HG03439 (cell line): ENCODE results near the gene MGAT5.
"Not testable (repeated sequence)": the region's sequence is repeated elsewhere in the genome, so short reads cannot be mapped to it uniquely, and the experiment has no call there.

Experiments used
- ATAC-seq: cut with Tn5 transposase; IDR thresholded peaks from one replicate; pipeline ENCODE4 v1.9.1; 2021; ENCODE audit warnings: mild to moderate bottlenecking, moderate library complexity; ENCODE audit not compliant: unreplicated experiment

Gene MGAT5

GRCh38 chr2:134276381-134277172, 22.7 kb downstream of the MGAT5 start:
- no peak for ATAC-seq

GRCh38 chr2:134277223-134277622, 23.4 kb downstream of the MGAT5 start:
- ATAC-seq, result no peak

- no peak for ATAC-seq
Observed at GRCh38 chr2:134278553-134278952, 24.7 kb downstream of the MGAT5 start.

- no peak for ATAC-seq
Observed at GRCh38 chr2:134279417-134279816, 25.5 kb downstream of the MGAT5 start.

GRCh38 chr2:134280231-134280630, 26.4 kb downstream of the MGAT5 start:
- no peak for ATAC-seq

GRCh38 chr2:134280726-134281125, 26.9 kb downstream of the MGAT5 start:
- ATAC-seq, result no peak

GRCh38 chr2:134281815-134282419, 28.0 kb downstream of the MGAT5 start:
- ATAC-seq, result no peak

GRCh38 chr2:134282629-134283400, 28.9 kb downstream of the MGAT5 start:
- ATAC-seq, result peak; percentile 96

- no peak for ATAC-seq
Observed at GRCh38 chr2:134283661-134284060, 29.8 kb downstream of the MGAT5 start.

GRCh38 chr2:134284119-134284670, 30.3 kb downstream of the MGAT5 start:
- no peak for ATAC-seq

- peak; percentile 45 for ATAC-seq
Observed at GRCh38 chr2:134287323-134287722, 33.5 kb downstream of the MGAT5 start.

GRCh38 chr2:134288814-134289213, 34.9 kb downstream of the MGAT5 start:
- no peak for ATAC-seq

GRCh38 chr2:134289225-134289624, 35.4 kb downstream of the MGAT5 start:
- ATAC-seq, result no peak

GRCh38 chr2:134290358-134290757, 36.5 kb downstream of the MGAT5 start:
- ATAC-seq, result no peak

- no peak for ATAC-seq
Observed at GRCh38 chr2:134292514-134292913, 38.6 kb downstream of the MGAT5 start.

GRCh38 chr2:134293719-134294537, 40.1 kb downstream of the MGAT5 start:
- ATAC-seq, result no peak

GRCh38 chr2:134294598-134294997, 40.7 kb downstream of the MGAT5 start:
- not testable (repeated sequence) for ATAC-seq

- ATAC-seq, result no peak
Observed at GRCh38 chr2:134295441-134295840, 41.6 kb downstream of the MGAT5 start.

- no peak for ATAC-seq
Observed at GRCh38 chr2:134296301-134296700, 42.4 kb downstream of the MGAT5 start.

- no peak for ATAC-seq
Observed at GRCh38 chr2:134299334-134299733, 45.5 kb downstream of the MGAT5 start.

- no peak for ATAC-seq
Observed at GRCh38 chr2:134300585-134300984, 46.7 kb downstream of the MGAT5 start.
